Measurements from ENCODE around the gene HOXB2. TPM values are rescaled to one million over a fixed set of nuclear protein-coding genes. Genes with fewer than 3 reads are reported as not detected.

HOXB2 gene
- total RNA-seq, 1 experiment from 2014 or later, result 3.7 TPM

- TF ChIP-seq FOXP4 (CRISPR knock-in tag; IDR thresholded peaks at IDR 0.05) (no peak), SMAD3 (CRISPR knock-in tag; IDR thresholded peaks at IDR 0.05; ENCODE audit: borderline replicate concordance) (no peak), USF1 (CRISPR knock-in tag; IDR thresholded peaks at IDR 0.05) (no peak), NFE2L1 (CRISPR knock-in tag; IDR thresholded peaks at IDR 0.05) (no peak), IRF1 (CRISPR knock-in tag; IDR thresholded peaks at IDR 0.05) (no peak), HMGXB4 (CRISPR knock-in tag; IDR thresholded peaks at IDR 0.05) (no peak), GTF2I (CRISPR knock-in tag; conservative IDR thresholded peaks at IDR 0.05) (no peak), ZNF138 (CRISPR knock-in tag; conservative IDR thresholded peaks at IDR 0.05) (no peak), MYBL2 (CRISPR knock-in tag; IDR thresholded peaks at IDR 0.05) (no peak), CREB1 (CRISPR knock-in tag; IDR thresholded peaks at IDR 0.05) (no peak), TEAD1 (CRISPR knock-in tag; IDR thresholded peaks at IDR 0.05) (no peak), ATF3 (CRISPR knock-in tag; conservative IDR thresholded peaks at IDR 0.05) (no peak), MLX (CRISPR knock-in tag; IDR thresholded peaks at IDR 0.05) (no peak), ZMAT4 (CRISPR knock-in tag; IDR thresholded peaks at IDR 0.05) (no peak)
These were observed 31.8 kb upstream of the HOXB2 start (continued) for GRCh38 chr17:48576479-48577309.

- peaks cover 39% of the 10 kb centered on the region for H3K4me1 Mint-ChIP-seq
- ChIA-PET POLR2A (no interaction called here), CTCF (no interaction called here)
These were observed 31.0 kb upstream of the HOXB2 start for GRCh38 chr17:48575673-48576478.

More at GRCh38 chr17:48575673-48576478, 31.0 kb upstream of the HOXB2 start:
- TF ChIP-seq ETV6 (CRISPR knock-in tag; IDR thresholded peaks at IDR 0.05) (no peak), ZNF232 (CRISPR knock-in tag; IDR thresholded peaks at IDR 0.05) (no peak), HMGXB4 (CRISPR knock-in tag; IDR thresholded peaks at IDR 0.05) (no peak), PRRX2 (CRISPR knock-in tag; IDR thresholded peaks at IDR 0.05) (no peak), ERG (CRISPR knock-in tag; IDR thresholded peaks at IDR 0.05) (no peak), ZBTB21 (CRISPR knock-in tag; IDR thresholded peaks at IDR 0.05; ENCODE audit: borderline replicate concordance) (no peak), NR1H2 (CRISPR knock-in tag; IDR thresholded peaks at IDR 0.05) (no peak), USF2 (CRISPR knock-in tag; IDR thresholded peaks at IDR 0.05) (no peak), ATF2 (CRISPR knock-in tag; IDR thresholded peaks at IDR 0.05; ENCODE audit: borderline replicate concordance, low read depth) (no peak)
- ATAC-seq (no peak), DNase-seq (ENCODE audit: low spot score) (no peak)
- Mint-ChIP-seq H3K27me3 (ENCODE audit: low read depth) (peaks cover 29% of the 10 kb centered on the region; the same call in 1 of the 2 replicates), H3K36me3 (no peaks in the 10 kb centered on the region), H3K27ac (no peak overlapping the region), H3K9me3 (no peaks in the 10 kb centered on the region), H3K4me3 (no peak overlapping the region)

Data from WTC11 (cell line).